HL-60/S4 treated with phorbol 12-myristate 13-acetate at 8.2 ng/mL for 4 days and 3 days (cell line): ENCODE data around the gene BACH1.
"Not testable (repeated sequence)": the region's sequence is repeated elsewhere in the genome, so short reads cannot be mapped to it uniquely, and the experiment has no call there.

Experiments used
- in situ Hi-C: fragments of 300-500 bp; cut with MboI; formaldehyde crosslinking; loops from 2 replicates; pipeline ENCODE4 v1.15.0; 2022; ENCODE audit warnings: low sequenced_read_pairs

The BACH1 gene

DNA sequence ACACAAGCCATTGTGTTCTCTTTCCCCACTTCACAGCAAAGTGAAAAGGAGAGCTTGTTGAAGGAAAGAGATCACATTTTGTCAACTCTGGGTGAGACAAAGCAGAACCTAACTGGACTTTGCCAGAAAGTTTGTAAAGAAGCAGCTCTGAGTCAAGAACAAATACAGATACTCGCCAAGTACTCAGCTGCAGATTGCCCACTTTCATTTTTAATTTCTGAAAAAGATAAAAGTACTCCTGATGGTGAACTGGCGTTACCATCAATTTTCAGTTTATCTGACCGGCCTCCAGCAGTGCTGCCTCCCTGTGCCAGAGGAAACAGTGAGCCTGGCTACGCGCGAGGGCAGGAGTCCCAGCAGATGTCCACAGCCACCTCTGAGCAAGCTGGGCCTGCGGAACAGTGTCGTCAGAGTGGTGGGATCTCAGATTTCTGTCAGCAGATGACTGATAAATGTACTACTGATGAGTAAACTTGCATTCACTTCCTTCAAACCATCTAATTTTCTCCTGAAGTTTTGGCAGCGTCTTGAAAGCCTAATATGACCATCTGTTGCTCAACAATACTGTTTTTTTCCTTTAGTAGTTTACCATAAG is 43.7 kb downstream of the BACH1 start:
- in situ Hi-C loops = loop anchor here (10.0 kb wide), 1 partner anchor 178 kb away; no protein-coding TSS in a partner anchor

DNA sequence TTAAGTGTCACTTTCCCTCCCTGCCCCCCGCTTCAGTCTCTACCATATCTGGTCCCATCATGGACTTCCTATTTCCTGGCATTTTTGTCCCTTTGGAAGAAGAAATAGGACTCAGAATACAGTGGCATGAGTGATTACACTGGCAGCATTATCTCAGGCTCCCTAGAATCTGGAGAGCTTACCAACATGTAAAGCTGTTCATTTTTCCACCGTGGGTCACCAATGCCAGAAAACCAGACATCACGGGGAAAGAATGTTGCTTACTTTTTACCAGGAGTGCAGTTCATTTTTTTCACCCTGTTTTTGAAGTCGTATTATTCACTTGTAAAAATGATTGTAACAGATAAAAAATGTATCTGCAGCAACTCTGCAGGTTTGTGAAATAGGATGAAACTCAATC is 44.8 kb downstream of the BACH1 start:
- in situ Hi-C loops = loop anchor here (10.0 kb wide), 1 partner anchor 179 kb away; no protein-coding TSS in a partner anchor

DNA sequence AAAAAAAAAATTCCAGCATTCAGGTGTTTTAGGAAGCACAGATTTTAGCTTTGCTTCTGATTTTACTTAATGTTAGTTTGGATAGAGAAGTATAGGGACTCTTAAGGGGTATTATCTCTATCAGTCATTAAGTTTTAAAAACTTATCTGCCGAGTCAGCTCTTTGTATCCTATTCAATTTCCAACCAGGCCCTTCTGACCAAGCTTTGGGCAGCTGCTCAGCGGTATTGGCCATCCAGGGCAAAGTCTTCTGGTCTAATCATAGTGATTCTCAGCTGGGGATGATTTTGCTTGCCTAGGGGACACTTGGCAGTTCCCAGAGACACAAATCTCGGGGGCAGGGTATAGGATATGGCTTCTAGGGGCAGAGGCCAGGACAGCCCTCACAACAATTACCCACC is 47.6 kb downstream of the BACH1 start:
- in situ Hi-C loops = loop anchor here (10.0 kb wide), 1 partner anchor 181 kb away; no protein-coding TSS in a partner anchor

GRCh38 chr21:29346771-29347170 is 48.0 kb downstream of the BACH1 start:
- in situ Hi-C loops = loop anchor here (10.0 kb wide), 1 partner anchor 182 kb away; no protein-coding TSS in a partner anchor

GRCh38 chr21:29347274-29347681 is 48.6 kb downstream of the BACH1 start:
- in situ Hi-C loops = loop anchor here (10.0 kb wide), 1 partner anchor 182 kb away; no protein-coding TSS in a partner anchor

DNA sequence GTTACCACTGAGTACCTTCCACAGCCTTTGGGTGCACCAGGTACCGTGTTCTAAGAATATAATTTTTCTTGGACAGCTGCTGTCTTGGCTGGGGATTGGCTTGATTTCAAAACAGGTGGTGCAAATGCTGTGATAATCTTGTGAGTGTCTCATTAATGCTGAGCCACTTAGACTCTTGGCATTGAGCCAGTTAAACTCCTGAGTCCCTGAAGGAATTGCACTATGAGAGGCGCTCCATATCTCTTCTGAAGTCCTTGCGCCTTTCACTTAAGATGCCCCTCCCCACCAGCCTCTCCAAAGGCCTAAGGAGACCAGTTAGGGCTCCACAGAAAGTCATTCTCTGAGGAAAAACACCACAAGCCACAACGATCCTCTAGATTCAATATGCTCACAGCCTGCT is 51.0 kb downstream of the BACH1 start:
- in situ Hi-C loops = loop anchor here (10.0 kb wide), 1 partner anchor 185 kb away; no protein-coding TSS in a partner anchor

- in situ Hi-C loops = no loop called here
Observed at GRCh38 chr21:29350246-29350779, 51.6 kb downstream of the BACH1 start.

GRCh38 chr21:29351691-29352090 is 53.0 kb downstream of the BACH1 start:
- in situ Hi-C loops = no loop called here

DNA sequence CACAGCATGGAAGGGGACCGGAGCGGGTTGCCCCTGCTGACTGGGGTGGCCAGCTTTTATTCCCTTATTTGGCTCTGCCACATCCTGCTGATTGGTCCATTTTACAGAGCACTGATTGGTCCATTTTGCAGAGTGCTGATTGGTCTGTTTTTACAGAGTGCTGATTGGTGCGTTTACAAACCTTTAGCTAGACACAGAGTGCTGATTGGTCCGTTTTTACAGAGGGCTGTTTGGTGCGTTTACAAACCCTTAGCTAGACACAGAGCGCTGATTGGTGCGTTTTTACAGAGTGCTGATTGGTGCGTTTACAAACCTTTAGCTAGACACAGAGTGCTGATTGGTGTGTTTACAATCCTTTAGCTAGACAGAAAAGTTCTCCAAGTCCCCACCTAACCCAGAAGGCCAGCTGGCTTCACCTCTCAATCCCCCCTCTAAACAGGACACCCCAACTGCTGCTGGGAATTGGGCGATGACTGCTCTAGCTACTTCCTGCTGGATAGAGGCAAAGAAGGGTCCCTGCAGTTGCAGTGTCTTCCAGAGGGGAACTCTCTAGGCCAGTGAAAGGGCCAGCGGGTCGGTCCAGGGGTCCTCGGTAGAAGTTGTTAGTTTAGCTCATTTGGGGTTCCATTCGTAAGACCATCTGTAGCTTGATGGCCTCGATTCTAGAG is 56.5 kb downstream of the BACH1 start:
- in situ Hi-C loops = not testable (repeated sequence)

- in situ Hi-C loops = not testable (repeated sequence)
Observed at GRCh38 chr21:29356291-29356690, 57.6 kb downstream of the BACH1 start.

GRCh38 chr21:29356810-29357209 is 58.1 kb downstream of the BACH1 start:
- in situ Hi-C loops = not testable (repeated sequence)

GRCh38 chr21:29359718-29360117 is 61.0 kb downstream of the BACH1 start:
- in situ Hi-C loops = no loop called here

GRCh38 chr21:29360799-29361765 is 62.4 kb downstream of the BACH1 start:
- in situ Hi-C loops = no loop called here

- in situ Hi-C loops = no loop called here
Observed at GRCh38 chr21:29362758-29363157, 64.0 kb downstream of the BACH1 start.

DNA sequence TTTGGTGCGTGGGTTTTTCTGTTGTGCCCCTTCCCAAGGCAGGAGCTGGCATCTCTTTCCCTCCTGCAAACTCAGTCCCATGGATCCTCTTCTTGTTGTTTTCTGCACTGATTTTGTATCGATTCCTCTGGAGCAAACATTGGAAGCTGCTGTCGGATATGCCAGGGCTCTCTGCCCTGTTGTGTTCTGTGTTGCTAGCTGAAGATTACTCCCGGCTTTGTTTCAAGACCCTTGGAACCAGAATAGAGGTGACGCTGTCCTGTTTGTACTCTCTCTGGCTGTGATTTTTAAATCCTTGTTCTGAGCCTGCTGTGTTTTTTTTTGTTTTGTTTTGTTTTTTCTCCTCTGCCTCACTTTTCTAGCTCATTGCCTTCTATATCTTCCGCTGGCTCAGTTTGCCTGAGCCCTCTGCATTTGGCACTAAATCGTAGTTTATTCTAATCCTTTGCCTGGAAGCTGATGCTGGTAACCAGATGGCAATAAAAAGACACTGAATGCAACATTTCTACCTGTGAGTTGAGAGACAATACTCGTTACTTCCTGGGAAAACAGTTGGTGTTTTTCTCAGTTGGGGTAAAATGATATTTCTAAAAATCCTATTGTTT is 67.0 kb downstream of the BACH1 start:
- in situ Hi-C loops = no loop called here

GRCh38 chr21:29366532-29366931 is 67.8 kb downstream of the BACH1 start:
- in situ Hi-C loops = no loop called here

DNA sequence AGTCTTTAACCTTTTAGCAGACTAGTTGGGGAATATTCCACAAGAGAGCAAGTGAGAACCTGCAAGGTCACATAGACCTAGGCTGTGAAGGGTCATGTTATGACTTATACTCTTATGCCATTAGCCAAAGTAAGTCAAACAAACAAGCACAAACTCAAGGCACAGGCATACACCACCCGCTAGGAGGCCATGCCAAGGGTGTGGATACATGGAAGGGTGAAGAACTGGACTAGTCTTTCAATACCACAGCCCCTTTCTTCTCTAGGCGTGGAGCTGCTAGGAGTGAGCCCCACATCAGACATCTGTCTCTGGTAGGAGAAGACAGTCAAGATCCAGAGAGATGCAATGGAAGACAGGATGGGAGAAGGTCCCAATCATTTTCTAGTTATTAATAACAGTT is 68.6 kb downstream of the BACH1 start:
- in situ Hi-C loops = no loop called here

GRCh38 chr21:29368906-29369305 is 70.2 kb downstream of the BACH1 start:
- in situ Hi-C loops = no loop called here

DNA sequence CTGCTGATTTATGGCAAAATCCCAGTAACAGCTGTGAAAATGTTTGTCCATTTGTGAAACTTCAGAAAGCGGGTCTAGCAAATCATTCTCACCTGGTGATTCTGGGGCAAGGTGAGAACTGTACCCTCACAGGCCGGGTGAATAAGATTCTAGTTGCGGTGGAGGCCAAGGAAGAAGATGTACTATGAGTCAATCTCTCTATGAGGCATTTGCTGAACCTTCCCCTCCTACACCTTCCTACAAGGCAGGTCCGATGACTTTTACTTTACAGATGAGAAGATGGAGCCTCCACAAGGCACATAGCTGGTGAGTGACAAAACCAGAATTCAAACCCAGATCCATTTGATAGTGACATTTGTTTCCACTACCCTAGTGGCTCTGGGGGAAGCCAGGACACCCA is 72.7 kb downstream of the BACH1 start:
- in situ Hi-C loops = loop anchor here (10.0 kb wide), 2 partner anchors 207 to 287 kb away; no protein-coding TSS in a partner anchor

- in situ Hi-C loops = loop anchor here (10.0 kb wide), 2 partner anchors 207 to 287 kb away; no protein-coding TSS in a partner anchor
Observed at GRCh38 chr21:29372063-29372802, 73.5 kb downstream of the BACH1 start.
